GM12891 (cell line): ENCODE data around the gene MFSD8.

Experiments used
- PAX5 ChIP-seq: IDR thresholded peaks from 2 replicates; pipeline ENCODE4 v1.6.1; 2011; ENCODE audit warnings: low read length, moderate library complexity, mild to moderate bottlenecking; ENCODE audit not compliant: insufficient read depth, severe bottlenecking
- POLR2A ChIP-seq: IDR thresholded peaks from 2 replicates; pipeline ENCODE4 v1.6.1; 2011; ENCODE audit warnings: low read depth, low read length, control low read depth
- POLR2AphosphoS5 ChIP-seq: IDR thresholded peaks from 2 replicates; pipeline ENCODE4 v1.6.1; 2011; ENCODE audit warnings: low read depth, low read length, control low read depth
- POU2F2 ChIP-seq: IDR thresholded peaks from 2 replicates; pipeline ENCODE4 v1.6.1; 2011; ENCODE audit warnings: low read depth, mild to moderate bottlenecking, control low read depth, low read length, moderate library complexity
- SPI1 ChIP-seq: IDR thresholded peaks from 2 replicates; pipeline ENCODE4 v1.6.1; 2011; ENCODE audit warnings: low read depth, low read length, control low read depth
- TAF1 ChIP-seq: IDR thresholded peaks from 2 replicates; pipeline ENCODE4 v1.6.1; 2011; ENCODE audit warnings: low read depth, low read length, control low read depth

- TF ChIP-seq POLR2A, result no peak
- no peak for TF ChIP-seq POLR2AphosphoS5
- TF ChIP-seq POU2F2, result no peak
- TF ChIP-seq SPI1, result no peak
- TF ChIP-seq TAF1, result no peak
- TF ChIP-seq PAX5, result no peak
These were observed 14.0 kb upstream of the MFSD8 start for GRCh38 chr4:127978930-127979329.
